Fibroblast of lung (primary cell): ENCODE measurements around the gene KIF26B. TPM values are rescaled to one million over a fixed set of nuclear protein-coding genes. Genes with fewer than 3 reads are reported as not detected.

ENCODE experiments used
- DNase-seq, 2 donors: peaks; one replicate each; pipeline versions ENCODE4 v3.0.0 to v3.0.0-alpha.2; 2010; ENCODE audit warnings: low read depth in 2 of 2
- H2AFZ ChIP-seq: 2 replicates; pipeline ENCODE4 v1.5.1; 2012; ENCODE audit warnings: low read length, control low read depth, inconsistent platforms
- H3K27ac ChIP-seq: 2 replicates; pipeline ENCODE4 v1.5.1; 2011; ENCODE audit warnings: low read length, control low read depth; ENCODE audit not compliant: insufficient read depth
- H3K27me3 ChIP-seq: 2 replicates; pipeline ENCODE4 v1.5.1; 2011; ENCODE audit warnings: mild to moderate bottlenecking, low read length; ENCODE audit not compliant: control insufficient read depth, insufficient read depth
- H3K36me3 ChIP-seq: 2 replicates; pipeline ENCODE4 v1.5.1; 2011; ENCODE audit warnings: low read length; ENCODE audit not compliant: control insufficient read depth, insufficient read depth
- H3K4me1 ChIP-seq: 2 replicates; pipeline ENCODE4 v1.5.1; 2011; ENCODE audit warnings: low read length; ENCODE audit not compliant: control insufficient read depth, insufficient read depth; ENCODE audit errors: extremely low read depth
- H3K4me2 ChIP-seq: 2 replicates; pipeline ENCODE4 v1.5.1; 2011; ENCODE audit warnings: low read length, control low read depth; ENCODE audit not compliant: insufficient read depth; ENCODE audit errors: extremely low read depth
- H3K4me3 ChIP-seq, 4 experiments: fragments of 200-600 bp in 1 of 4; sonication (generic) in 1 of 4; replicated peaks in 1 of 4; 2 replicates each; pipeline ENCODE4 v1.5.1; 2011 to 2016; ENCODE audit warnings: low read length in 4 of 4, low read depth in 3 of 4, mild to moderate bottlenecking in 3 of 4, control low read depth in 2 of 4, inconsistent platforms in 1 of 4, mixed read lengths in 1 of 4; ENCODE audit not compliant: insufficient read depth in 1 of 4; ENCODE audit errors: control extremely low read depth in 1 of 4
- H3K79me2 ChIP-seq: 2 replicates; pipeline ENCODE4 v1.5.1; 2012; ENCODE audit warnings: mild to moderate bottlenecking, low read length, inconsistent platforms; ENCODE audit not compliant: control insufficient read depth, insufficient read depth
- H3K9ac ChIP-seq: 2 replicates; pipeline ENCODE4 v1.5.1; 2011; ENCODE audit warnings: mild to moderate bottlenecking, low read length, control low read depth; ENCODE audit not compliant: insufficient read depth
- H3K9me3 ChIP-seq: 2 replicates; pipeline ENCODE4 v1.5.1; 2012; ENCODE audit warnings: low read depth, low read length; ENCODE audit not compliant: control insufficient read depth, insufficient read depth
- H4K20me1 ChIP-seq: 2 replicates; pipeline ENCODE4 v1.5.1; 2011; ENCODE audit warnings: low read length; ENCODE audit not compliant: control insufficient read depth, insufficient read depth; ENCODE audit errors: extremely low read depth
- EZH2 ChIP-seq: IDR thresholded peaks from 2 replicates; pipeline ENCODE4 v1.5.1; 2012; ENCODE audit warnings: low read length, control low read depth, mild to moderate bottlenecking; ENCODE audit errors: missing control alignments
- polyA plus RNA-seq, 2 donors: library from polyadenylated mRNA; depleted of rRNA in 1 of 2; stranded (reverse) in 1 of 2; unstranded in 1 of 2; fragments of >200 nt; gene quantifications; 2 replicates each; pipeline ENCODE4 v1.2.1, GENCODE V29; 2011 to 2012; ENCODE audit warnings: missing spikeins in 1 of 2
- total RNA-seq: library from RNA; depleted of rRNA; stranded (reverse); fragments of >200 nt; gene quantifications from 2 replicates; pipeline ENCODE4 v1.2.1, GENCODE V29; 2014
- TF ChIP-seq, protein P1 (sequence below), 2 donors: IDR thresholded peaks in 1 of 2; conservative IDR thresholded peaks in 1 of 2; 1 replicate in 1 of 2; 2 replicates in 1 of 2; pipeline ENCODE4 v1.5.1; 2011 to 2012; ENCODE audit warnings: low read length in 2 of 2, control low read depth in 1 of 2, inconsistent platforms in 1 of 2, low read depth in 1 of 2, mild to moderate bottlenecking in 1 of 2

Gene KIF26B
- total and polyA plus RNA-seq, 2 donors (not counting 1 experiment from before 2014, with no cell fraction given) = 5.3 to 6.1 TPM

- no peaks in the 10 kb centered on the region for H4K20me1 ChIP-seq
- peak overlapping the region; percentile 40 for H3K4me2 ChIP-seq
- no peak for TF ChIP-seq EZH2
- TF ChIP-seq, protein P1, sequence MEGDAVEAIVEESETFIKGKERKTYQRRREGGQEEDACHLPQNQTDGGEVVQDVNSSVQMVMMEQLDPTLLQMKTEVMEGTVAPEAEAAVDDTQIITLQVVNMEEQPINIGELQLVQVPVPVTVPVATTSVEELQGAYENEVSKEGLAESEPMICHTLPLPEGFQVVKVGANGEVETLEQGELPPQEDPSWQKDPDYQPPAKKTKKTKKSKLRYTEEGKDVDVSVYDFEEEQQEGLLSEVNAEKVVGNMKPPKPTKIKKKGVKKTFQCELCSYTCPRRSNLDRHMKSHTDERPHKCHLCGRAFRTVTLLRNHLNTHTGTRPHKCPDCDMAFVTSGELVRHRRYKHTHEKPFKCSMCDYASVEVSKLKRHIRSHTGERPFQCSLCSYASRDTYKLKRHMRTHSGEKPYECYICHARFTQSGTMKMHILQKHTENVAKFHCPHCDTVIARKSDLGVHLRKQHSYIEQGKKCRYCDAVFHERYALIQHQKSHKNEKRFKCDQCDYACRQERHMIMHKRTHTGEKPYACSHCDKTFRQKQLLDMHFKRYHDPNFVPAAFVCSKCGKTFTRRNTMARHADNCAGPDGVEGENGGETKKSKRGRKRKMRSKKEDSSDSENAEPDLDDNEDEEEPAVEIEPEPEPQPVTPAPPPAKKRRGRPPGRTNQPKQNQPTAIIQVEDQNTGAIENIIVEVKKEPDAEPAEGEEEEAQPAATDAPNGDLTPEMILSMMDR (conservative IDR thresholded peaks at IDR 0.05 in 1 of 2, IDR thresholded peaks at IDR 0.05 in 1 of 2; ENCODE audit: low read depth in 1 of 2, low read length in 2 of 2) = no peak
- no peaks in the 10 kb centered on the region for H3K79me2 ChIP-seq
- no peak for DNase-seq
- peaks cover 2% of the 10 kb centered on the region for H3K4me1 ChIP-seq
- H3K27ac ChIP-seq = no peak overlapping the region
- H2AFZ ChIP-seq = no peak overlapping the region
- H3K36me3 ChIP-seq = no peaks in the 10 kb centered on the region
- H3K27me3 ChIP-seq = no peaks in the 10 kb centered on the region
- H3K9ac ChIP-seq = no peak overlapping the region
- no peaks in the 10 kb centered on the region for H3K9me3 ChIP-seq
- H3K4me3 ChIP-seq = no peak overlapping the region
Observed at GRCh38 chr1:245615001-245615400, 460.2 kb downstream of the KIF26B start.

DNA sequence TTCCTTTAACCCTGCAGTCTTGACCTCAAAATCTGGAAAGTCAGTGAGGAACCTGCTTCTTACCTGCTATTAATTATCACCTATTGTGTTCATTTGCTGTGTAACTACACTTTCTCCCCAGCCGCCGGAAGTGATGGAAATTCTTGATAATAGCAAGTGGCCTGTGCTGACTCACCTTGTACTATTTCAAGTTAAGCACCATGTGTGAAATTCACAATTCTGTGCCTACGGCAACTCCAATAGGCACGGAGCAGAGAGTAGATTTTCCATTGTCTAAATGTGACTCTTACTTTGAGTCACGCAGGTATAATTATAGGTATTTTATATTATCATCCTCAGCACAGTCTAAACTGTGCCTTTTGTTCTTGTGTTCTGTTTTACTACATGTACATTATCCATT is 466.8 kb downstream of the KIF26B start:
- Histone ChIP-seq H3K36me3 (no peaks in the 10 kb centered on the region), H4K20me1 (no peaks in the 10 kb centered on the region), H3K4me3 (no peak overlapping the region), H3K79me2 (no peaks in the 10 kb centered on the region), H3K4me2 (no peak overlapping the region), H3K9ac (no peak overlapping the region), H3K27me3 (no peaks in the 10 kb centered on the region), H3K4me1 (no peaks in the 10 kb centered on the region), H3K9me3 (no peaks in the 10 kb centered on the region), H2AFZ (no peak overlapping the region), H3K27ac (no peak overlapping the region)
- peak in 1 of 2 donors; percentile 35 for DNase-seq
- TF ChIP-seq, protein P1 (conservative IDR thresholded peaks at IDR 0.05 in 1 of 2, IDR thresholded peaks at IDR 0.05 in 1 of 2; ENCODE audit: low read depth in 1 of 2, low read length in 2 of 2) = no peak
- no peak for TF ChIP-seq EZH2

GRCh38 chr1:245622332-245623014 is 467.7 kb downstream of the KIF26B start:
- H2AFZ ChIP-seq = no peak overlapping the region
- TF ChIP-seq, protein P1 (conservative IDR thresholded peaks at IDR 0.05 in 1 of 2, IDR thresholded peaks at IDR 0.05 in 1 of 2; ENCODE audit: low read depth in 1 of 2, low read length in 2 of 2) = no peak
- no peak for TF ChIP-seq EZH2
- H3K36me3 ChIP-seq = no peaks in the 10 kb centered on the region
- no peaks in the 10 kb centered on the region for H3K79me2 ChIP-seq
- H3K27ac ChIP-seq = no peak overlapping the region
- no peak overlapping the region for H3K9ac ChIP-seq
- no peaks in the 10 kb centered on the region for H3K9me3 ChIP-seq
- no peak overlapping the region for H3K4me3 ChIP-seq
- no peak overlapping the region for H3K4me2 ChIP-seq
- no peaks in the 10 kb centered on the region for H3K27me3 ChIP-seq
- H4K20me1 ChIP-seq = no peaks in the 10 kb centered on the region
- no peak for DNase-seq
- no peaks in the 10 kb centered on the region for H3K4me1 ChIP-seq
